ENCODE results near the gene LRG1. TPM values are rescaled to one million over a fixed set of nuclear protein-coding genes. Genes with fewer than 3 reads are reported as not detected.
A peak's percentile ranks its signal among the peaks of the same experiment; 100 is the strongest.

Gene LRG1
- total and polyA plus RNA-seq, 10 donors: 1.7 to 54.0 (median 12.3) TPM

GRCh38 chr19:4513248-4513647 is 26.6 kb downstream of the LRG1 start:
- no peak overlapping the region for H3K4me3 ChIP-seq
- TF ChIP-seq POLR2A (IDR thresholded peaks at IDR 0.05): no peak
- no peak for TF ChIP-seq CTCF (IDR thresholded peaks at IDR 0.05 in 8 of 11, conservative IDR thresholded peaks at IDR 0.05 in 3 of 11)
- DNase-seq: no peak
- H3K9me3 ChIP-seq: no peaks in the 10 kb centered on the region
- intact Hi-C loops (cut with DNase I; ENCODE audit: low total_unique reads): no loop called here
- WGBS, 5 donors: 89 to 93% (median 90%) methylated on average over 14 to 17 of the region's 17 CpGs
- H3K4me1 ChIP-seq: no peaks in the 10 kb centered on the region
- H3K36me3 ChIP-seq: peaks cover 0 to 6% (median 0%) of the 10 kb centered on the region in 6 donors
- H3K27me3 ChIP-seq (replicated peaks in 1 of 7): peaks cover 0 to 28% (median 0%) of the 10 kb centered on the region in 7 donors
- H3K27ac ChIP-seq: no peak overlapping the region

GRCh38 chr19:4512070-4512469 is 27.8 kb downstream of the LRG1 start:
- Histone ChIP-seq H3K4me3 (no peak overlapping the region), H3K4me1 (peaks cover 0 to 2% (median 0%) of the 10 kb centered on the region in 6 donors), H3K27me3 (replicated peaks in 1 of 7) (peaks cover 0 to 16% (median 0%) of the 10 kb centered on the region in 7 donors), H3K36me3 (peaks cover 0 to 15% (median 0%) of the 10 kb centered on the region in 6 donors), H3K27ac (no peak overlapping the region), H3K9me3 (no peaks in the 10 kb centered on the region)
- 85 to 91% (median 87%) methylated on average over 16 to 17 of the region's 17 CpGs for WGBS, 5 donors
- intact Hi-C loops (cut with DNase I; ENCODE audit: low total_unique reads): no loop called here
- TF ChIP-seq POLR2AphosphoS5 (IDR thresholded peaks at IDR 0.05): no peak
- TF ChIP-seq POLR2A (IDR thresholded peaks at IDR 0.05): no peak
- no peak for TF ChIP-seq CTCF (IDR thresholded peaks at IDR 0.05 in 8 of 11, conservative IDR thresholded peaks at IDR 0.05 in 3 of 11)
- DNase-seq: no peak

GRCh38 chr19:4511300-4512054 is 28.4 kb downstream of the LRG1 start:
- H3K27ac ChIP-seq: no peak overlapping the region
- WGBS, 5 donors: 84 to 90% (median 87%) methylated on average over 27 of the region's 27 CpGs
- H3K27me3 ChIP-seq (replicated peaks in 1 of 7): peaks cover 0 to 10% (median 0%) of the 10 kb centered on the region in 7 donors
- no peaks in the 10 kb centered on the region for H3K9me3 ChIP-seq
- TF ChIP-seq CTCF (IDR thresholded peaks at IDR 0.05 in 8 of 11, conservative IDR thresholded peaks at IDR 0.05 in 3 of 11): no peak
- H3K36me3 ChIP-seq: peaks cover 0 to 21% (median 0%) of the 10 kb centered on the region in 6 donors
- intact Hi-C loops (cut with DNase I; ENCODE audit: low total_unique reads): no loop called here
- no peak for DNase-seq
- H3K4me1 ChIP-seq: peaks cover 0 to 8% (median 0%) of the 10 kb centered on the region in 6 donors
- no peak overlapping the region for H3K4me3 ChIP-seq

GRCh38 chr19:4510435-4511255 is 29.2 kb downstream of the LRG1 start:
- no peak for DNase-seq
- Histone ChIP-seq H3K9me3 (no peaks in the 10 kb centered on the region), H3K27ac (no peak overlapping the region), H3K27me3 (replicated peaks in 1 of 7) (peaks cover 0 to 2% (median 0%) of the 10 kb centered on the region in 7 donors), H3K36me3 (peaks cover 0 to 29% (median 0%) of the 10 kb centered on the region in 6 donors), H3K4me1 (peaks cover 0 to 9% (median 0%) of the 10 kb centered on the region in 6 donors), H3K4me3 (no peak overlapping the region)
- TF ChIP-seq POLR2A (IDR thresholded peaks at IDR 0.05) (no peak), POLR2AphosphoS5 (IDR thresholded peaks at IDR 0.05) (peak in 1 of 3 donors; percentile 41)
- WGBS, 5 donors: 82 to 91% (median 88%) methylated on average over 37 of the region's 37 CpGs
- intact Hi-C loops (cut with DNase I; ENCODE audit: low total_unique reads): no loop called here

Data from spleen (tissue), 11 donors.